Dermis blood vessel endothelial cell (primary cell): ENCODE results near the gene TNIK. TPM values are rescaled to one million over a fixed set of nuclear protein-coding genes. Genes with fewer than 3 reads are reported as not detected.

Experiments used
- DNase-seq: peaks from one replicate; pipeline ENCODE4 v3.0.0; 2010
- total RNA-seq: library from RNA; depleted of rRNA; stranded (reverse); fragments of >200 nt; gene quantifications from 2 replicates; pipeline ENCODE4 v1.2.3, GENCODE V29; 2014

The TNIK gene
- total RNA-seq, 1 donor from 2014 or later: 8.2 TPM

DNA sequence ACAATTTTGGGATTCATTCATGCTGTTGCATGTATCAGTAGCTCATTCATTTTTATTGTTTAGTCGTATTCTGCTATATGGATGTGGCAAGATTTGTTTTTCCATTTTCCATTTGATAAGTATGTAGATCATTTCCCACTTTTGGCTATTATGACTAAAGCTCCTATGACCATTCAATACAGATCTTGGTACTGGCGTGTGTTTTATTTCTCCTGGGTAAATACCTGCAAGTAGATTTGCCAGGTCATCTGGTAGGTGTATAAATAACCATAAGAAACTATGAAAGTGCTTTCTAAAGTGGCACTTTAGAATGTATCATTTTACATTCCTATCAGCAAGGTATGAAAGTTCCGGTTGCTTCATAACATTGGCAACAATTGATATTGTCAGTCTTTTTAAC lies 124.6 kb downstream of the TNIK start:
- no peak for DNase-seq

DNA sequence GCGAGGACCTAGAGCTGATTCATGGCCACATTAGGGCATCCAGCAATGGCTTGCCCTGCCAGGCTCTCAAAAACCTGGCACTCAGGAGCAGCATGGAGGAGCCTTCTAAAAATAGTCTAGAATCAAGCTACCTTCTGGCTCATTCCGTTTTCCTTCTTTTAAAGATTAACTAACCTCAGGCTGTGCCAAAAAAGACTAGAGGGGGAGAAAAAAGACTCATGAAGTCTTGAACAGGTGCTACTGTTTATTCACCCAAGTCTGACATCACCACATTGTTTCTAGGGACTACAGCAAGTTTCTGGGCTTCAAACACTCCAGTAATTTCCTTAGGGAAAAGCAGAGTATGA lies 125.8 kb downstream of the TNIK start:
- peak; percentile 68 for DNase-seq

DNA sequence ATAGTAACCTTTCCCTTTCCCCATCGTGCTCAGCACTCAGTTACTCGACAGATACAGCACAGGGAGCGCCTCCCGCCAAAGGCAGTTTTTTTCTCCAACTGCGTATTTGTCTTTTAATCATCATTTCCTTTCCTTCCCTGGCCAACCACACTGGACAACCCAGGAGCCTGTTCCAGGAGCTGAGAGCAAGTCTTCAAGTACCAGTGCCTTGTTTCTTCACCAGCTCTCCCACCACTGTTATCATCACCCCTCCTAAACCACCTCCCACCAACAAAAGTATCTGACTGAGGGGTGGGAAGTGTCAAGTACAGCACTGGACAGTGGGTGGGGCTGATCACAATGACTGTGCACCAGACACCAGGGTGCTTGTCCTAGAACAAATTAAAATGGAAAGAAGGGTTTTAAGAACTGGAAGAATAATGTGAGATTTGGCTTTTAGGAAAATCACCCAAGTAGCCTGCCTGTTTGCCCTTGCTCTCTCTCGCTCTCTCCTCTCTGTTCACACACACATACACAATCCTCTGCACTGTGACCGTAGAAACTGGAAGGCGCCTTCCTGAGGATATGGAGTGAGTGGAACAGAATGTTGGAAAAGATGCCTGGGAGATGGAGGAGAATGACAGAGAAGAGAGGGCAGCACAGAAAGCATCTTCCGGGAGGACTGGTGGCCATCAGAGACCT lies 126.3 kb downstream of the TNIK start:
- DNase-seq: peak; percentile 62

DNA sequence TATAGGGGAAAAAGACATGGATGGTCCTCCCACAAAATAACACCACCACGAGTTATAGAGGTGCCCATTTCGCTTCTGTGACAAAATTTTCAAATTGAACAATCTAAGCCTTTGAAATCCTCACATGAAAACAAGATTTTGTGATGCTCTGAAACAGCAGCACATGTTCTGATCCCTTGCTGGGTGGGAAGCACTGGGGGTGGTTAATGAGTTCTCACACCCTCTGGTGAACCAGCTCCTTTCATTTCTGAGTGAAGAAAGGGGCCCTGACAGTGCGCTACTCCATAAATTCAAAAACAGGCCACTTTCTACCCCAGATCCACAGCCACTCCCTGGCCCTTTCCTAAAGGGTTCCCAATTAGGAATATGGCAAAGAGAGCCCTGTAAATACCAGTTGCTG lies 129.3 kb downstream of the TNIK start:
- no peak for DNase-seq

DNA sequence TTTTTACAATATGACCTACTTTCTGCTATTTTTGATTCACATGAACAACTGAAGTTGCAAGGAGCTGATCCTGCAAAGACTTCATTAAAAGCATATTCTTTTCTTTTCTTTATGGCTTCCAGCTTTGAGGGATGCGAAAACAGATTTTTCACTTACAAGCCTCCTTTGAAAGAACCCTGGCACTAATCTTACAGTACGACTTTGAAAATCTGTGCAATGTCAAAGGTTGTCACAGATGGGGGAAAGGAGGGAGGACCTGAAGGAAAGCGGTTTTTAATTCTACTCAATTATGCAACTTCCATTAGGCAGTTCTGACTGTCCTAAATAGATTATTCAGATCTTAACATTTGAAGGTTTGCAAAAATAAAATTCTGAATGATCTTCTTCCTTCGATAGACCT lies 130.5 kb downstream of the TNIK start:
- no peak for DNase-seq

DNA sequence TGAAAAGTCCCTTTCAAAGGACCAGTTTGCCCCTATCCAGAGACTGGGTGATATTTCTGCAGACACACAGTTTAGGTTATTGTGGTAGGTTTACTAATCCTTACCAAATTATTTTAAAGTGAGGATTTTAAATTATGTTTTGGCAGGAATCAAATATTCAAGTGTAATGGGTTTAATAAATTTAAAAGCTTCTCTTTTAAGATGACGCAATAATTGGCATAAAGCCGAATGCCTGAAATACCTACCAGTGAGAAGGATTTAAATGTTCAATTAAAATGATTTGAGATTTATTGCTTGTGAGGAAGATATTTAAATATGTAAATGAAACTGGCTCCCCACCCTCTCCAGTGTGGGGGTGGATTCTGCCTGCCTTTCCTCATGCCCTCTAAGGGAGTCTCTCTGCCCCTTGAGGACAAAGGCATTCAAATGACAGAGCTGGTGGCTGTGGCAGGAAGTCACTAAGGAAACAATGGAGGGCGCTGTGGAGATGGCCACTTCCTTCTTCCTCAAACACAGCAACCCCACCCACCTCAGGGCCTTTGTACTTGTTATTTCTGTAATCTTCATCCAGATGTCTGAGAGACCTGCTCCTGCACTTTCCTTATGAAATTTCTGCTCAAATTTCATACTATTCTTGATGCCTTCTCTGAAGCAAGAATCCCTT lies 131.7 kb downstream of the TNIK start:
- DNase-seq: peak; percentile 43

DNA sequence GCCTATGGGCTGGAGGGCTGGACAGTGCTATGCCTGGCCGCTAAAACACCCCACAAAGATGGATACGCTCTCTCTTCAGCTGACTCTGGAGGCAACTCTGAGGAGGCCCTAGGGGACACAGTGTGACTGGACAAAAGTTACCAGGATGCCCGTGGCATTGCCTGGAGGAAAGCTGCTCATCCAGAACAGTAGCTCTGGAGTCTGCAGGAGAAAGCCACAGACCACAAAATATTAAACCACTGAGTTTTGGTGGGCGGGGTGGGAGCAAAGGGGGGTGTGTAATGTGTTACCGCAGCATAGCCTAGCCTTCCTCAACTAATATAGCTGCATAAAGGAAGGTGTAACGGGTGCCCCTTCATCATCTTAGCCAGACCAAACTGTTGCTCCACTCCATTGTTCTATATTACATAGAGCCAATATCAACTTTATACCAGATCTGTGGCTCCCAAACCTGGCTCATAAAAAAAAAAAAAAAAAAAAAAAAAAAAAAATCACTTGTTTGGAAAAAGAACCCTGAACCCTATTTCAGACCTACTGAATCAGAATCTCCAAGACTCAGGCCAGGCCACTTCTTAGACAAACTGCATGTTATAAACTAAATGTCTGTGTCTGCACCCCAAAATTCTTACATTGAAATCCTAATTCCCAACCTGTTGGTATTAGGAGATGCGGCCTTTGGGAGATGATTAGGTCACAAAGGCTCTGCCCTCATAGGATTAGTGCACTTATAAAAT lies 132.6 kb downstream of the TNIK start:
- DNase-seq: no peak

DNA sequence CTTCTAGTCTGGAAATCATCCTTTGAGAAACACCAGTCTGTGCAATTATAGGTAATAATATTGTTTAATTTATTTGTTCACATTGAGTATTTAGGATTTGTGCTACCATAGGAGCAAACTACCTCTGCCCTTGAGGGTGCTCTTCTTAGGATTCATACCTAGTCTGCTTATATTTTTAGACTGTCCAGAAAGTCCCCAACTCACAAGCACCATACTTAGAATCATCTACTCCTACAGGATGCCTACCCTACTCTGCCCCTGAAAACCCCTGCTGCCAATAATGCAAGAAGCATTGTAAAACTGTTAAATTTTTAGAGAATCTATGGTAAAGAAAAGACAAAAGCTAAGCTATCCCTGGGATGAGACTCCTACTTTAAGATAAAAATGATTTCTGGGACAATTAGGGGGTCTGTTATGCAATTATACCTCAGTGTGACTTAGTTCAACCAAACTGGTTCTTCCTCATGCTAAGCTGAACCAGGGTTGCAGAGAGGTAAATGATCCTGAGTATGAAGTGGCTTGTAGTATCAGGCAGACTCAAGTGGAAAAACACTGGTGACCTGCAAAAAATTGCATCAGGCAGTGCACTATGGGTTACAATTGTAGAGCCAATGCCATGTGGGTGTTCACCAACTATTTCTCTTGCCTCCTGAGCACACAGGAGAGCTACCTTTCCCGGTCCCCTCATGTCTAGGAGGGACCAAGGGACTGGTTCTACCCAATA lies 133.3 kb downstream of the TNIK start:
- DNase-seq: no peak

DNA sequence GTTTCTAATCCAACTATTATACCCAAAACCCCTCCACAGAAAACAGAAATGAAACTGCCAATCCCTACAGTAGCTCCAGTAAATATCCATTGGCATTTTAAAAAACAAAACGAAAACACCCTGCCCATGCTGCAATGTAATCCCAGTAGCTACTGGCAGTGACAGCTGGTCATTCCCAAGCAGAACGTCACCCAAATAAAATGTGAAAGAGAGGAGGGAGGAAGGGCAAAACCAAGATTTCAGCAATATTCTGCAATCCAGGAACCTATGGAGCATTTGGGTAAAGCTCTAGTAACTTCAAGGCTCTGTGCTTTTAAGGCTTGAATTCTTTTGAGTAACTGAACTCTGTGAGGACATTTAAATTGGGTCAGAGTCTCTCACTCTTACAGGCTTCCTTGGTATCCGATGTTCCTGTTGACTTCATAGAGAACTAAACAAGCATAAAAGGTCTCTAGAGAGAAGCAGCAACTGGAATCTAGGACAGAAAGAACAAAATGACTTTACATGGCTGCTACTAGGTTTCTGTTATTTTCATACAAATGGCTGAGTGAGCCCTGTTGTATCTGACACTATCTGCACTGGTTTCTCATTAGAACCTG lies 136.2 kb downstream of the TNIK start:
- DNase-seq: no peak

DNA sequence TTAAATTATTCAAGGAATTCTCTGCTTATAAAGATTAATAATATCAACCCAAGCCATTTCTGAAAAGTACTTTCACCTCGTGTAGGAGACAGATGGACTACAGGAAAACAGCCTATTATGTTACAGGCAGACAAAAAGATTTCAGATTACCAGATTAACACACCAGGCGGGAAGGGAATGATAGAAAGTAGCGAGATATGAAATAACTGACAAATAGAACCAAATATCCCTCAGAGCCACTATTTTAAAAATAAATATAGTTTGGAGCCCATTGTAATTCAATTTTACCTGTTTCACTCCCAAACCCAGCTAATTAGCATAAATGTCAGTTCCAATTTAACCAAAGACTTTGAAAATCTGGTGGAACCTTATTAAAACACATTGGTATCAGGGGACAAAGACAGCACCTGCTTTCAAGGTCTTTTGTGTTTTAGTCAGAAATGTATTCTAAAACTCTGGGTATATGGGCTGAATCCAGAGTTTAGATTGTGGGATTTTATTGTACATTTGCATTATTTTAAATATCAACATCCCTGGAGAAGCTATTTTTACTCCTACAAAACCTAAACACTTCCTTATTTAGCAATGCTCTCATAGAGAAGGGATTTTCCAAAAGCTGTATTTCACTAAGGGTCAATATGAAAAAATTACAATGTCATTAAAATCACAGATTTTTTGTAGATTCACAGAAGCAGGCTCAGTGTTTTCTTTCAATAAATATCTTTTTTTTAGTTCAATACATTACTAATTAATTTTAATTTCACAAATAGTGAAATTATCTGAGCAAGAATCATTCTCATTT lies 138.4 kb downstream of the TNIK start:
- DNase-seq: no peak

DNA sequence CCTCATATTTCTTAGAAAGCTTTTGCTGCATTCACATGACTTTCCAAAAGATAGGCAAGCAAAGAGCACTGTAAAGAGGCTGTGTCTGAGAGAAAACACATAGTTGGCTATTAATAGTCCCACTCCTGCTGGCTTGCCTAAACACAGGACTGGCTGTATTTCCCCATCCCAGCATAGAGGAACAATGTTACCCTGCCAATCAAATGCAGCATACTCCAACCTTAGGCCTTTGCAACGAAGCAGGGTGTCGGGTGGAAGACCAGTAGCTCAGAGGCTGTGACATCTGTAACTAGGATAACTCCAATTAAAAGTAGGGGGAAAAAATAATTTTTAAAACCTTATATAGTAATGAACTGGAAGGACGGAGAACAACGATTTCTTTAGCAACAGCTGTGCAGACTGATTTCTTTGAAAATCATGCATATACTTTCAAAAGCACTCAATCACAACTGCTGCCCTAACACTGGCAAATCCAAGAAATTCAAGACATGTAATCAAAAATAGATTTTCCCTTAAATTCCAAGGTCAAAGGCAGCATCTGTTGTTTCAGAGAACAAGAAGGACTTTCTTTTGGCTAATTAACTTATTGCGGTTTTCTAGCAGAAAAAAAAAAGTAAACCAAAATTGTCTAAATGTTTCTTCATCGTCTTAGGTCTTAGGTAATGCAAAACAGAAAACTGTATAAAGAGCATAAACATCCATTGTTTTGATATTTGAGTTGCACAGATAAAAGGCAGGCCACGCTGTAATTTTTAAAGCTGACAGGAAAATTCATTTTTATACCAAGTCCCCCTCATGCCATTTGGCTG lies 139.3 kb downstream of the TNIK start:
- no peak for DNase-seq

DNA sequence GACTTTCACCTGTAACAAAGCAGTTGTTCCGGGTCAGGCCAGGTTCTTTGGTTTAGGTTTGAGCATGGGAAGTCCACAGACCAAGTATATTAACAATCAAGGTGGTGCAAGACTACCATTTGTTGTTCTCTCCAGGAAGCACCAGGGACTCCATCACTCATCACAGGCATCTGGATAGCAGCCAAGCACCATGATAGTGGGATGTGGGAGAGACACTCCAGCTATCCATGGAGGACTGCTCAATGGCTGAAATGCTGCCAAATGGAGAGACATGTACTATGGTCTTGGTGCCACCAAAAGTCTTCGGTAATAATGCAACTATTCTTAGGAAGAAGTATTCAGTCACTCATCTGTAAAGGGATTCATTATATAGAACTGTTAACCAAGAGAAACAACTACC lies 143.0 kb downstream of the TNIK start:
- DNase-seq: peak; percentile 48

DNA sequence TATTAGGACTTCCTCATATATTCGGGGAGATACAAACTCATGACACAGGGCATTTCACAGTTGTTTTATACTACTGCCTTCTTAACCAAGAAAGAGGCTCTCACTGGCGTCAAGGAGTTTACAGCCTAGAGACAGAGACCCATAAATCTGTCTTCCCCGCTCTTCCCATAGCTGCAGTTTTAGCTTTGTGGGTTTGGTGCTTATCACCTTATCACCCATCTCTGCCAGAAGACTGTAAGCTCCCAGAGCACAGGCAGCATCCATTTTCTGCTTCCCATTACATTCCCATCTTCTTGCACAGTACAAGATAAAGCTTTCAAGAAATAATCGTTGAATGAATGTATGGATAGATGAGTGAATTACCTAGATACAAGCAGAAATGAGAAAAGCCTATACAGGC lies 144.3 kb downstream of the TNIK start:
- no peak for DNase-seq

DNA sequence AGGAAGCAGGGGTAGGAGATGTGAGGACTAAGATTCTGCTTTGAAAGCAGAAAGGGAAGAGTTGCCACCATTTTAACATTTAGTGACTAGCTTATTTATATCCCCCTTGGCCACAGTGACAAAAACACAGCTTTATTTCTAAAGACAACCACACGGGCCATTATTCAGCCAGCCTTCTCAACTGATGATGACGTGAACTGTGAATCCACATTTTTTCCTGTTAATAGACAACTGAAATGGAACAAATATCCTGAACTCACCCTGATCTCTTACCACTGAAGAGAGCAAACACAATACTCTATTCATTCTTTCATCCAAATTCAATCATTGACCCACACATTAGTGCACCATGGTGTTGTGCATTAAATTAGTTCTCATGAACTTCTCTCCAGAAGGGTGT lies 145.1 kb downstream of the TNIK start:
- no peak for DNase-seq

DNA sequence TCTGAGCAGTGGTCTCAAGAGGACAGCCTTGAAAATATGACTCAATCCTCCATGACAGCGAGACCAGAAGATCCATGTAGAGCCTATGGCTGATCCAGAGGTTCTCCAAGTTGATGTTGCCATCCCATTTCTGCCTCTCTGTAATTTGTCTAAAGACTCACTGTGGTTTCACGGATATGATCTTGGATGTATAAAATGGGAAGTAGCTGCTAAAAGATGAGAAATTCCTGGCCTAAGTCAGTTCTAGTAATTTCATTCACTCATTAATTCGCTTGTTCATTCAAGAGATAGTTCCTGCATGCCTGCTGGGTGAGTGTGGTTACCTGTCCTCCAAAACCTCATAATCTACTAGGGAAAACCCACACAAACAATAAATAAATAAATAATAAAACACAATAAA lies 145.9 kb downstream of the TNIK start:
- DNase-seq: no peak

DNA sequence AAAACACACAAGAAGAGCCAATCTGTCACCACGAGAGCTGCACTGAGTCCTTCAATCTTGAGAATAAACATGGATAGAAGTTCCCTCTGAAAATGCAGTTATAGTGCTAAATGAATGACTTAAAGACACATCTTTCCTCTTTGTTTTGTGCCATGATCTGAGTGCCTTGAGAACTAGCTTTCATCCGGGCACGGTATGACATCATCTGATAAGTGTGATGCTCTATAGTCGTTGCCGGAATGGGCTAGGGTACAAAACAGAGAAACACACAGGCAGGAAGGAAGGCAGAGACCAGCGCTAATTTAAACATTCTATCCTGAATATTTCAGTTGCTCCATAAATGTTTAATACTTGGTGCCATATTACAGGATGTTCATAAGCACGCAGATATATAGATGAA lies 146.5 kb downstream of the TNIK start:
- DNase-seq: peak; percentile 17

DNA sequence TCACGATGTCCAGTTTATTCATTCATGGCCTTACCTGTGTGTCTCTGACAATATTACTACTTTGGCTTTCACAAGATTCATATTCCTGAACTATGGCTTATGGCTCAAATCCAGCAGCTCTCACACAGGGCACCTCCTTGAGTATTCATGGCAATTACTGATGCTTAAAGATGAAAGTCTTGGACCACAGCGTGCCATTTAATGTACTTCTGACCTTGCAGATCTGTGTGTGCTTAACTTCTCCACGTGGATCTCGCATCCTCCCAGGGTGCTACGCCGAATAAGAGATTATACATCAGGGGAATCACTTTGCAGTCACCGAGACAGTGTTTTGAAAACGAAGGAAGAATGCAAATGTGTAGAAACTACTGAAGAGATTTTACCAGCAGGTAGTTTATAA lies 147.5 kb downstream of the TNIK start:
- DNase-seq: no peak

DNA sequence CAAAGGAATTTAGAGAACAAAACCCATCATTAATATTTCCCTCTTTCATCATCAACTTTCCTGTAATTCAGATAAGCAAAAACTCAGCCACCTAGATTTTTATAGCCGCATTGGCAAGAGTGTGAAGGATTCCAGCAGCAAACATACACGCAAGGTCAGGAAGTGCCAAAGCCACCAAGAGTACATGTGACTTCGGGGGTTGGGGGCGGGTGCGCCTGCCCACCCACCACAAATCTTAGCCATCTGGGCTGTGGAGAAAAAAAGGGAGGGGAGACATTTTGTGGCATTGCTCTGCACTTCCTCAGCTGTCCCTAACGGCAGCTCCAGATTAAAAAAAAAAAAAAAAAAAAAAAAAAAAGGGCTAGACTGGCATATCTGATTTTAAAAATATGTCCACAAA lies 148.4 kb downstream of the TNIK start:
- peak; percentile 48 for DNase-seq

DNA sequence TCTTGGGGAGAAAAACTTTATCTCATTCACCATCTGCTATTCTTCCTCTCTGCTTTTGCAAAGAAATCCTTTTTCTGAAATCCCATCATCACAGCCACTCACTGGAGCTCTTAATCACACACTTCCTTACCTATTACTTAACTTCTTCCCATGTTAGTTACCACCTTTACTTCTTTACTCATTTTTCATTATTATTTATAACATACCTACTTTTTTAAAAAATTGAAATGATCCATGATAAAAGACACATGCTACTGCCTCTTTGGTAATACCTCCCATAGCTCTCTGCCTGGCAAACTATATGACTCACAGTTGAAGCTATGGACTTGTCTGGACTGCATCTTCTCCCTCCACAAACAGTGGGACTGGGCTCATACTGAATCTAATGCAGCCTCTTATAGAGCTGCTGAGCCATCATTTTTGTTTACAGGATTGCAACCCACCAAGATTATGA lies 150.3 kb downstream of the TNIK start:
- peak; percentile 64 for DNase-seq

DNA sequence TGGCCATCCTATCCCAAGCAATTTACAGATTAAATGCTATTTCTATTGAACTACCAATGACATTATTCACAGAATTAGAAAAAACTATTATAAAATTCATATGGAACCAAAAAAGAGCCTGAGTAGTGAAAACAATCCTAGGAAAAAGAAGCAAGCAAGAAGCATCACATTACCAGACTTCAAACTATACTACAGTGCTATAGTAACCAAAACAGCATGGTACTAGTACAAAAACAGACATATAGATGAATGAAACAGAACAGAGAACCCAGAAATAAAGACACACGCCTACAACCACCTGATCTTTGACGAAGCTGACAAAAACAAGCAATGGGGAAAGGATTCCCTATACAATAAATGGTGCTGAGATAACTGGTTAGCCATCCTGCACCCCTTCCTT lies 152.2 kb downstream of the TNIK start:
- DNase-seq: no peak

DNA sequence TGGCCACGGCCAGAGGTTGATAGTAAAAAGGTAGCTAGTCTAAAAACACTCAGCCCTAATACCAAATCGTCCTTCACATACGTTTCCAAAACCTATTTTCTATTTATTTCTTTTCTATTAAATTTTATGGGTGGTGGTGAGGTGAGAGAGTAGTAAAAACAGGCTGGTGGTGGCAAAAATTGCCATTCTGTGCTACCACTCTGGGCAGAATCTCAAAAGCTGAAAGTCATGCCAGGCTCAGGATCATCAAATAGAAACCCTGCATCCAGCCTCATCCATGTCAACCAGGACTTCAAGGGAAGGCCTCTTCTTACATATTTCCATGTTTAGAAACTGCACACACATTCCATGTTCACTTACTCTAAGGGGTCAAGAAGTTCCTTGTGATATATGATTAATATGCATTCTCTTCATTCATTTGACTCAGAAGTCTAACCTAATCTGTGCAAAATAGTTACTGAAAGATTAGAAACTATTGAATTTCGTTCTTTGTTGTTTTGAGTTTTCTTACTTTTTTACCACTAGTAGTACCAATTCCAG lies 153.1 kb downstream of the TNIK start:
- no peak for DNase-seq
